Right kidney (tissue), 1 donor: ENCODE measurements around the gene ZNF511.

Experiments
- DNase-seq: peaks from one replicate; pipeline ENCODE4 v3.0.0-alpha.2; 2016

ZNF511 gene

GRCh38 chr10:133353988-133354605, 45.4 kb downstream of the ZNF511 start:
- no peak for DNase-seq

GRCh38 chr10:133354672-133355240, 46.0 kb downstream of the ZNF511 start:
- DNase-seq, result no peak

GRCh38 chr10:133355266-133355665, 46.6 kb downstream of the ZNF511 start:
- no peak for DNase-seq

GRCh38 chr10:133355991-133356390, 47.3 kb downstream of the ZNF511 start:
- DNase-seq, result no peak

- no peak for DNase-seq
Measured at GRCh38 chr10:133356549-133357284, 48.0 kb downstream of the ZNF511 start.

- peak; percentile 82 for DNase-seq
Measured at GRCh38 chr10:133357285-133358161, 48.8 kb downstream of the ZNF511 start, which contains the start of gene FUOM. Gene FUOM (minus strand): TSS chr10:133358019. CDS start chr10:133358007, 12 bp downstream.

GRCh38 chr10:133358162-133358924, 49.6 kb downstream of the ZNF511 start:
- no peak for DNase-seq

GRCh38 chr10:133358925-133359310, 50.2 kb downstream of the ZNF511 start:
- no peak for DNase-seq

GRCh38 chr10:133359554-133359971, 50.8 kb downstream of the ZNF511 start:
- DNase-seq, result no peak

- no peak for DNase-seq
Measured at GRCh38 chr10:133359972-133360610, 51.4 kb downstream of the ZNF511 start.

- no peak for DNase-seq
Measured at GRCh38 chr10:133361227-133361626, 52.5 kb downstream of the ZNF511 start.

GRCh38 chr10:133361773-133362441, 53.2 kb downstream of the ZNF511 start:
- DNase-seq, result no peak
